Vagina (tissue), 2 donors: ENCODE measurements around the gene VAMP2.
A peak's percentile ranks its signal among the peaks of the same experiment; 100 is the strongest.

Experiments
- CTCF ChIP-seq, 3 experiments: fragments of 450-650 bp in 2 of 3; fragments of 200-600 bp in 1 of 3; sonication (generic) in 1 of 3; IDR thresholded peaks; one replicate each; pipeline ENCODE4 v1.5.1; 2017 to 2019; ENCODE audit warnings: antibody characterized with exemption in 3 of 3, mild to moderate bottlenecking in 2 of 3, moderate library complexity in 2 of 3
- POLR2A ChIP-seq, 2 donors: fragments of 450-650 bp; IDR thresholded peaks; one replicate each; pipeline ENCODE4 v1.6.1; 2017; ENCODE audit warnings: antibody characterized with exemption in 2 of 2, mild to moderate bottlenecking in 2 of 2, moderate library complexity in 2 of 2
- POLR2AphosphoS5 ChIP-seq, 2 donors: sonication (generic); formaldehyde crosslinking; IDR thresholded peaks; one replicate each; pipeline ENCODE4 v1.9.0; 2017; ENCODE audit warnings: antibody characterized with exemption in 2 of 2, mild to moderate bottlenecking in 2 of 2, low read depth in 1 of 2; ENCODE audit not compliant: insufficient read depth in 1 of 2

DNA sequence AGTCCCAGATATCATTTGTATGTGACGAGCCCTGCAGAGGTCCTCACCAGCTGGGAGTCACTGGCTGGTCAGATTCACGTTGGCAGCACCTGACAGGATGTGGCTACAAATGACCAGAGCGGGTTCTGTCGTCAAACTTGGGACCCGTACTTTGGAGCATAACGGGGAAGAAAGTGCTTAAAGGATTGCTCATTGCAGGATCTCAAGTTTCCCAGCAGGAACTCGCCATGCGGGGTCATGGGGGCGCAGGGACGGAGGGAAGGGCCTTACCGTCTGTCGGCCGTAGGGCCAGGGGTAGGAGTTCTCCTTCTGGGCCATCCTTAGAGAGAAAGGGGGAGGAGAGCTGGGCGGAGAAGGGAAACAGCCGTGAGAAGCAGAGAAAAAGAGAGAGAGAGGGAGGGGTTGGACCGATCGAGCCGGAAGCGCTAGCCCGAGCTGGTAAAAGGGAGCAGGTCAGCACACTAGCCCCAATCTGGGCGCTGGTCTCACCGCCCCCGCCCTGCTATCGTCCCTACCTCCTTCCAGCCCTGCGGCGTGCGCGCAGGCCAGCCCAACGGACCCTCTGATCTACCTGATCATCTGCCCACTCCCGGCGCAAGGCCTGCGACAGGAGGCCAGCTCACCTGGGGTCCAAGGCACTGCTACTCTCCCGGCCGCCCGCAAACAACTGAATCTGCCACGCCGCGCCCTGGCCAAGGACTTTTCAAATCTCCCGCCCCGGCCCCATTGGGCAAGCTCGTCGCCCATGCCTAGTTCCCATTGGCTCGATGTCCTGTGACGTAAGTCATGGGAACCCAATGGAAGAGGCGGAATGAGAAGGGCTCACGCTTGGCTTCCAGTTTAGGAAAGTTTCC, 47.4 kb upstream of the VAMP2 start, which contains the start of gene AURKB:
- no peak for TF ChIP-seq CTCF (IDR thresholded peaks at IDR 0.05)
- no peak for TF ChIP-seq POLR2A (IDR thresholded peaks at IDR 0.05)
- TF ChIP-seq POLR2AphosphoS5 (IDR thresholded peaks at IDR 0.05; ENCODE audit: insufficient read depth in 1 of 2, low read depth in 1 of 2) = peak; percentile 67 to 92
